Sigmoid colon (tissue), 7 donors: Measurements from ENCODE around the gene TCF19. TPM values are rescaled to one million over a fixed set of nuclear protein-coding genes. Genes with fewer than 3 reads are reported as not detected.

Experiments used
- DNase-seq: peaks from one replicate; pipeline ENCODE4 v3.0.0-alpha.2; 2019
- H3K27ac ChIP-seq, 4 donors: fragments of 200-600 bp; sonication (generic); one replicate each; pipeline ENCODE4 v1.5.1; 2016 to 2019; ENCODE audit warnings: mild to moderate bottlenecking in 1 of 4
- H3K27me3 ChIP-seq, 3 donors: fragments of 200-600 bp; sonication (generic); one replicate each; pipeline ENCODE4 v1.5.1; 2019; ENCODE audit warnings: mild to moderate bottlenecking in 1 of 3
- H3K36me3 ChIP-seq, 4 donors: fragments of 200-600 bp; sonication (generic); one replicate each; pipeline ENCODE4 v1.5.1; 2016 to 2019
- H3K4me1 ChIP-seq, 4 donors: fragments of 200-600 bp; sonication (generic); one replicate each; pipeline ENCODE4 v1.5.1; 2017 to 2019
- H3K4me3 ChIP-seq, 4 donors: fragments of 200-600 bp; sonication (generic); one replicate each; pipeline ENCODE4 v1.5.1; 2017 to 2019; ENCODE audit warnings: mild to moderate bottlenecking in 2 of 4, moderate library complexity in 1 of 4
- H3K9me3 ChIP-seq, 4 donors: fragments of 200-600 bp in 3 of 4; sonication (generic) in 3 of 4; one replicate each; pipeline versions ENCODE4 v1.5.1 to v1.6.1; 2013 to 2019
- EP300 ChIP-seq, 4 donors: sonication (generic); formaldehyde crosslinking; IDR thresholded peaks; one replicate each; pipeline ENCODE4 v1.6.1; 2017; ENCODE audit warnings: antibody characterized with exemption in 4 of 4
- POLR2A ChIP-seq, 2 donors: fragments of 450-650 bp; IDR thresholded peaks; one replicate each; pipeline ENCODE4 v1.6.1; 2016; ENCODE audit warnings: antibody characterized with exemption in 2 of 2, mild to moderate bottlenecking in 2 of 2, moderate library complexity in 2 of 2
- POLR2AphosphoS5 ChIP-seq, 4 donors: sonication (generic); formaldehyde crosslinking; IDR thresholded peaks; one replicate each; pipeline ENCODE4 v1.6.1; 2017; ENCODE audit warnings: antibody characterized with exemption in 4 of 4
- WGBS, 2 donors: extraction: QIAGEN DNeasy Blood & Tissue Kit; methylation state at CpG; one replicate each; pipeline ENCODE4 v1.1.7; 2013; 5-methylcytosine and 5-hydroxymethylcytosine counted together
- intact Hi-C: fragments of 100-400 bp; cut with DNase I; formaldehyde crosslinking; loops from one replicate; pipeline ENCODE4 v1.15.1; 2023
- polyA plus RNA-seq, 3 donors: library from polyadenylated mRNA; stranded (reverse); fragments of 200-250 nt; gene quantifications; one replicate each; pipeline ENCODE4 v1.2.3, GENCODE V29; 2013
- total RNA-seq, 4 donors: library from RNA; depleted of rRNA; stranded (reverse); fragments of >200 nt; gene quantifications; one replicate each; pipeline ENCODE4 v1.1.0, GENCODE V29; 2016
- TF ChIP-seq, protein P1 (sequence below), 4 experiments: fragments of 450-650 bp in 3 of 4; fragments of 200-600 bp in 1 of 4; IDR thresholded peaks; one replicate each; pipeline ENCODE4 v1.5.1; 2016 to 2019; ENCODE audit warnings: antibody characterized with exemption in 4 of 4, mild to moderate bottlenecking in 3 of 4, moderate library complexity in 2 of 4
- donor health status: healthy with polysubstance abuse.
- donor health status: Bipolar disorder and iron deficiency.
- donor health status: healthy.

The TCF19 gene
- total and polyA plus RNA-seq, 7 donors = 2.6 to 11.7 (median 3.6) TPM

- Histone ChIP-seq H3K4me3 (no peak overlapping the region), H3K36me3 (peaks cover 0 to 39% (median 2%) of the 10 kb centered on the region in 4 donors), H3K27ac (no peak overlapping the region), H3K9me3 (no peaks in the 10 kb centered on the region), H3K27me3 (no peaks in the 10 kb centered on the region), H3K4me1 (no peaks in the 10 kb centered on the region)
- WGBS, 2 donors = 81 to 93% methylated on average over 6 of the region's 6 CpGs
- no peak for TF ChIP-seq EP300 (IDR thresholded peaks at IDR 0.05)
- TF ChIP-seq, protein P1, sequence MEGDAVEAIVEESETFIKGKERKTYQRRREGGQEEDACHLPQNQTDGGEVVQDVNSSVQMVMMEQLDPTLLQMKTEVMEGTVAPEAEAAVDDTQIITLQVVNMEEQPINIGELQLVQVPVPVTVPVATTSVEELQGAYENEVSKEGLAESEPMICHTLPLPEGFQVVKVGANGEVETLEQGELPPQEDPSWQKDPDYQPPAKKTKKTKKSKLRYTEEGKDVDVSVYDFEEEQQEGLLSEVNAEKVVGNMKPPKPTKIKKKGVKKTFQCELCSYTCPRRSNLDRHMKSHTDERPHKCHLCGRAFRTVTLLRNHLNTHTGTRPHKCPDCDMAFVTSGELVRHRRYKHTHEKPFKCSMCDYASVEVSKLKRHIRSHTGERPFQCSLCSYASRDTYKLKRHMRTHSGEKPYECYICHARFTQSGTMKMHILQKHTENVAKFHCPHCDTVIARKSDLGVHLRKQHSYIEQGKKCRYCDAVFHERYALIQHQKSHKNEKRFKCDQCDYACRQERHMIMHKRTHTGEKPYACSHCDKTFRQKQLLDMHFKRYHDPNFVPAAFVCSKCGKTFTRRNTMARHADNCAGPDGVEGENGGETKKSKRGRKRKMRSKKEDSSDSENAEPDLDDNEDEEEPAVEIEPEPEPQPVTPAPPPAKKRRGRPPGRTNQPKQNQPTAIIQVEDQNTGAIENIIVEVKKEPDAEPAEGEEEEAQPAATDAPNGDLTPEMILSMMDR (IDR thresholded peaks at IDR 0.05) = no peak
- TF ChIP-seq POLR2A (IDR thresholded peaks at IDR 0.05) = no peak
- no peak for TF ChIP-seq POLR2AphosphoS5 (IDR thresholded peaks at IDR 0.05)
- DNase-seq = no peak
- intact Hi-C loops = no loop called here
Observed at GRCh38 chr6:31149827-31150447, 8.5 kb upstream of the TCF19 start.

GRCh38 chr6:31152781-31153180 is 5.6 kb upstream of the TCF19 start:
- intact Hi-C loops = no loop called here
- no peak overlapping the region for H3K27ac ChIP-seq
- no peaks in the 10 kb centered on the region for H3K9me3 ChIP-seq
- peaks cover 0 to 12% (median 7%) of the 10 kb centered on the region in 4 donors for H3K4me1 ChIP-seq
- H3K27me3 ChIP-seq = no peaks in the 10 kb centered on the region
- H3K36me3 ChIP-seq = peaks cover 0 to 37% (median 2%) of the 10 kb centered on the region in 4 donors
- no peak for TF ChIP-seq EP300 (IDR thresholded peaks at IDR 0.05)
- no peak for TF ChIP-seq POLR2A (IDR thresholded peaks at IDR 0.05)
- WGBS, 2 donors = 88 to 95% methylated on average over 7 of the region's 7 CpGs
- H3K4me3 ChIP-seq = no peak overlapping the region
- DNase-seq = no peak

DNA sequence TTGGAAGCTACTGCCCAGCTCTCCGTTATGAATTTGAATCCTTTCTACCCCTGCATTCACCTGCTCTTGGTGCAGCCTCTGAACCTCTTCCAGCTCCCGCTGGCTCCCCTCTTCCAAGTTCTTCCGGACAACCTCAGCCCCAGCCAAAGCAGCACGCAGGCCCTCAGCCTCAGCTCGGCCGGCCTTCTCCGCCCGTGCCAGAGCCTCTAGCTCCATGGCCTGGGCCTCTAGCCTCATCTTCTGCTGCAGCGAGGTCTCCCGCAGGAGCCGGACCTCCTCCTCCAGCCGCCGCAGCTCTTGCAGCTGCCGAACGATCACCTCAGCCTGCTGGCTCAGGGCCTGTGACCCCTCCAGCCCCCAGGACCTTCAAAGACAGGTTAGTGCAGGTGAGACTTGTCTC is 4.0 kb upstream of the TCF19 start:
- H3K9me3 ChIP-seq = no peaks in the 10 kb centered on the region
- no peak overlapping the region for H3K27ac ChIP-seq
- WGBS, 2 donors = 85 to 98% methylated on average over 15 of the region's 15 CpGs
- TF ChIP-seq POLR2A (IDR thresholded peaks at IDR 0.05) (no peak), POLR2AphosphoS5 (IDR thresholded peaks at IDR 0.05) (no peak), EP300 (IDR thresholded peaks at IDR 0.05) (no peak)
- TF ChIP-seq, protein P1 (IDR thresholded peaks at IDR 0.05) = no peak
- peaks cover 0 to 22% (median 15%) of the 10 kb centered on the region in 4 donors for H3K4me1 ChIP-seq
- no peak for DNase-seq
- no peak overlapping the region for H3K4me3 ChIP-seq
- intact Hi-C loops = no loop called here
- no peaks in the 10 kb centered on the region for H3K27me3 ChIP-seq
- peaks cover 0 to 34% (median 2%) of the 10 kb centered on the region in 4 donors for H3K36me3 ChIP-seq

GRCh38 chr6:31156641-31157040 is 1.7 kb upstream of the TCF19 start:
- WGBS, 2 donors = 94 to 96% methylated on average over 7 of the region's 7 CpGs
- Histone ChIP-seq H3K27ac (no peak overlapping the region), H3K9me3 (no peaks in the 10 kb centered on the region), H3K36me3 (peaks cover 0 to 17% (median 0%) of the 10 kb centered on the region in 4 donors), H3K27me3 (no peaks in the 10 kb centered on the region), H3K4me1 (peaks cover 0 to 24% (median 19%) of the 10 kb centered on the region in 4 donors), H3K4me3 (no peak overlapping the region)
- peak; percentile 60 for DNase-seq
- TF ChIP-seq POLR2A (IDR thresholded peaks at IDR 0.05) (no peak), EP300 (IDR thresholded peaks at IDR 0.05) (no peak), POLR2AphosphoS5 (IDR thresholded peaks at IDR 0.05) (no peak)
- TF ChIP-seq, protein P1 (IDR thresholded peaks at IDR 0.05) = no peak
- intact Hi-C loops = no loop called here

DNA sequence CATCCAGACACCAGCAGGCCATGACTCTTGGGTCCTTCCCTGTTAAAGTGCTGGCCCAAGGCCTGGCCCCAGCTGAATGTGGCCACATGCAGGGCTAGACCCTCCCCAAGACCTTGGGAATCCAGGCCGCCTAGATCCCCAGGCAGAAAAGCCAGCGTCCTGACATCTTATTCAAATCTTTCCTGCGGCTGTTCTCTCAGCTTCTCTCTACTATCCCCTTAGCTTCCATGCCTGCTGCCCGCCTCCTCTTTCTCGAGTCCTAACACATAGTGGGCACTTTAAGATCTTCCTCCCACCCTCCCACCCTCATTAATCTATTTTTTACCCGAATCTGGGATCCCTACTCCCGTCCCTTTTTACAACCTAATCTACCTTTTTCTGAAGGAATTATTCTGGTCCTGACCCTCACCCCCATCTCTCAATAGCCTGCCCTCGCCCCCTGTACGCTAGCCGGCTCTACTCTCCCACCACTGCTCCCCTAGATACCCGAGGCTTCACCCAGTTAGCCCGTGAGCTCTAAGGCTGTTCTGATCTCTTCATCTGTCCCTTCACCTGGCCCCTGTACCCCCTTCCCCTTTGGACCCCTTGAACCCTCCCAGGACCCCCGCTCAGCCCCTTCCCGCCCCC is 763 bp upstream of the TCF19 start, which contains the start of gene CCHCR1:
Gene CCHCR1 (minus strand): TSS at position 290 of the 627 bp plus-strand sequence. CDS start 202 bp downstream, at position 88.
- TF ChIP-seq POLR2AphosphoS5 (IDR thresholded peaks at IDR 0.05) (no peak), EP300 (IDR thresholded peaks at IDR 0.05) (no peak)
- DNase-seq = peak; percentile 60
- H3K36me3 ChIP-seq = peaks cover 0 to 17% (median 0%) of the 10 kb centered on the region in 4 donors
- H3K9me3 ChIP-seq = no peaks in the 10 kb centered on the region
- intact Hi-C loops = no loop called here
- no peaks in the 10 kb centered on the region for H3K27me3 ChIP-seq
- H3K4me1 ChIP-seq = peaks cover 0 to 24% (median 19%) of the 10 kb centered on the region in 4 donors
- WGBS, 2 donors = 6 to 10% methylated on average over 14 of the region's 14 CpGs
- peak within 1 kb of the TSS; percentile 53 to 76 (median 70) for H3K4me3 ChIP-seq
- peak within 1 kb of the TSS; percentile 82 to 90 (median 84) for H3K27ac ChIP-seq
